22Rv1 (cell line): ENCODE data around the gene MTARC1.

ENCODE experiments used
- CTCF ChIP-seq: fragments of 450-650 bp; IDR thresholded peaks from 2 replicates; pipeline ENCODE4 v1.5.1; 2017; ENCODE audit warnings: mild to moderate bottlenecking
- ZFX ChIP-seq: fragments of 450-650 bp; IDR thresholded peaks from 2 replicates; pipeline ENCODE4 v1.6.1; 2017; ENCODE audit warnings: antibody characterized with exemption, borderline replicate concordance

- no peak for TF ChIP-seq CTCF
- TF ChIP-seq ZFX, result no peak
Observed at GRCh38 chr1:220741825-220742224, 44.9 kb upstream of the MTARC1 start.
